HG02943 (cell line): Measurements from ENCODE around the gene LDLRAD4.

ENCODE experiments used
- ATAC-seq: cut with Tn5 transposase; IDR thresholded peaks from one replicate; pipeline ENCODE4 v1.9.1; 2021; ENCODE audit warnings: mild to moderate bottlenecking, low read depth, moderate library complexity; ENCODE audit not compliant: unreplicated experiment

LDLRAD4 gene

GRCh38 chr18:13262839-13263691 is 44.5 kb downstream of the LDLRAD4 start:
- no peak for ATAC-seq

GRCh38 chr18:13264091-13265007 is 45.8 kb downstream of the LDLRAD4 start:
- ATAC-seq: no peak

DNA sequence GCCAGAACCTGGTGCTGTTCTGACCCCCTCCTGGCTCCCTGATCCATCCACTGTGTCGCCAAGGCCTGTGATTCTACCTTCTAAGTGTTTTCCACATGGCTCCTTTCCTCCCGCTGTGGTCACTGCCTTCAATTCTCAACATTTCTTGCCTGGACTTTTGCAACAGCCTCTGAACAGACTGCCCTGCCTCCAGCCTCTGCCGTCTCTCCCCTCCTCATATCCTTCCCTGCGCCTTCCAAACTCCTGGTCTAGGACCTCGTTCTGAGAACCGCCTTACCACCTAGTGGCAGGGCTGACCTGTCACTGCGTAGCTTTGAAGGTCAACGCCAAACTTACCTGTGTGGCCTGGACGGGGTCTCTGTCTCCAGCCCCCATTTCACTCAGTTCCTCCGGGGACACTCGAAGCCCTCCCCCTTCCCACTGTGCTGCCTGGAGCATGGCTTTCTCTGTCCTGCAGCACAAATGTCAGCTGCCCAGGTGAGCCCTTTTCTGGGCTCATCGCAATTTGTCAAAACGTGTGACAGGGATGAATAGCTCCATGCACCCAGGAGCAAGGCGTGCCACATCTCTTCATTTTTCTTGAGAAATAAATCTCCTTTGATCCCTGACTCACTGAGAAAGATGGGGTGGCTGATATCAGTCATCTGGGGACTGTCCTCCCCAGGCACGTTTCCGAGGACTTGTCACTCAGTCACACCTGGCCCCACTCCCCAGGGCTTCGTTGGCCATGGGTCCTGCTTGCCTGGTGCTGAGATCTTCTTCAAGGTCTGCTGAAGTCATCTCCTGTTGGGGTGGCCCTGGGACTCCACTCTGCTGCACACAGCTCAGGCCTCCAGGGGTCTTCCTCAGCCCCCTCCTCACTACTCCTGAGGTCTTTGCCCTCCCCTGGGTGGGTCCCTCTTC is 46.7 kb downstream of the LDLRAD4 start:
- no peak for ATAC-seq

DNA sequence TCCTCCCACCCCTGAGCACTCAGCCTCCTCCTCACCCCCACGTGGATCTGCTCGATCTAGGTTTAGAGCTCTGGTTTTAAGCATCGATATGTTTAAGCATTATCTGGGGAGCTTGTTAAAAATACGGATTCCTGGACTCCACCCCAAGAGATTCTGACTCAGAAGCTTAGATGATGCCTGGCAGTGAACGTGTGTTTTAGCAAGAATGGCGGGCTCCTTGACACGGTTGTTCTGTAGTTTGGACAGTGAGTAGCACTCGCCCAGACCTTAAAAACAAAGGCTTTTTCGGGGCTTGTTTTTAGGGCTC is 47.3 kb downstream of the LDLRAD4 start:
- ATAC-seq: no peak

DNA sequence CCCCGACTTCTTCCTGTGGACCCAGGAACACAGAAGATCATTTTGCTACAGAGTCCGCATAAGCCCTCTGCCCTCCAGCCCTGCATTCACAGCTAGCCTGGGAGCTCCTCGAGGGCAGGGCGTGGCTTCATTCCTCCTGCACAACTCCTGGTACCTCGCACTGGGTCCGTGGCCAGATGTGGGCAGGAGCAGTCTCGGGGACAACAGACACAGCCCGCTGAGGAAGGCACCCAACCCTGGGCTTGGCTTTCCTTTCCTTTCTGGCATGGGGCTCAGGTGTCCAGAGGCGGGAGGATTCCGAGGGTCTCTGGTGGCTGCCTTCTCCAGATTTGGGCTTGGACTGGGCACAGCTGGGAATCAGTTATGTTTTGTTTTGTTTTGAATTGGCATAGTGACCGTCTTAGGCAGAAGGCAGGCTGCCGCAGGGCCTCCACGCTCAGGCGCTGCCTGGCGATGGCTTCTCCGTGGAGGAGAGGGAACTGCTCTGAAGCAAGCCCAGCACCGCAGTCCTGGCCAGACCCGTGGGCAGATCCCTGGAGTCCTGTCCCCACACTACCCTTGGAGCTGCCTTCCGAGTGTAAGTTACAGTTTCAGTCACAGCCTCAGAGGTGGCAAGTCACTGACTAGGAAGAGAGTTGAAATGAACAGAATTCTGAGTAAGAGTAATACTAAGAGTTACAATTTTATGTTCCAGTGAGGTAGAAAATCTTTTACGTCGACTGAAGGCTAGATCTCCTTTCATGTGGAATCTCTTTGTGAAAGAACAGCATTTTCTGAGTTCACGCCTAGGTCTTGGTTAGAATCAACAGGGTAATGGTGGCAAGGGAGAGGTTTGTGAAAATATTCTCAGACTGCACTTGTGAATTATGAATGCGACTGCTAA is 47.9 kb downstream of the LDLRAD4 start:
- ATAC-seq: no peak

DNA sequence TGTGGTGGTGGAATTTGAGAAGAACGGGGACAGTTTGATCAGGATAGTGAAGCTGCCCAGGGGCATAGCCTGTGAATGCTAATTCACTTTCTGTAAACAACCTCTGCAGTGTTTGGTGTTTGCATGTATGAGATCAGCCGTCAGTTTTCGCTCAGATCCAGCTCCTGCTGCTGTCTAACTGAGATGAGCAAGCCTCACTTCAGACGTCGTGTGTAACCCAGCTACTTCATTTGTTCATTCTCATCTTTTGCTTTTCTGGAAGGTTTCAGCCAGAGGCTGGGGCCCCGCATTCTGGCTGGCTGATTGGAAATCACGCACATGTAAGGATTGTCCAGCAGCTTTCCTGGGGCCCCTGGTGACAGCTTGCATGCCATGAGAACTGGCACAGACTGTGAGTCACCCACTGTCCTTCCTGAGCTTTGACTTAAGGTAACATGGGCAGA is 48.9 kb downstream of the LDLRAD4 start:
- ATAC-seq: no peak

DNA sequence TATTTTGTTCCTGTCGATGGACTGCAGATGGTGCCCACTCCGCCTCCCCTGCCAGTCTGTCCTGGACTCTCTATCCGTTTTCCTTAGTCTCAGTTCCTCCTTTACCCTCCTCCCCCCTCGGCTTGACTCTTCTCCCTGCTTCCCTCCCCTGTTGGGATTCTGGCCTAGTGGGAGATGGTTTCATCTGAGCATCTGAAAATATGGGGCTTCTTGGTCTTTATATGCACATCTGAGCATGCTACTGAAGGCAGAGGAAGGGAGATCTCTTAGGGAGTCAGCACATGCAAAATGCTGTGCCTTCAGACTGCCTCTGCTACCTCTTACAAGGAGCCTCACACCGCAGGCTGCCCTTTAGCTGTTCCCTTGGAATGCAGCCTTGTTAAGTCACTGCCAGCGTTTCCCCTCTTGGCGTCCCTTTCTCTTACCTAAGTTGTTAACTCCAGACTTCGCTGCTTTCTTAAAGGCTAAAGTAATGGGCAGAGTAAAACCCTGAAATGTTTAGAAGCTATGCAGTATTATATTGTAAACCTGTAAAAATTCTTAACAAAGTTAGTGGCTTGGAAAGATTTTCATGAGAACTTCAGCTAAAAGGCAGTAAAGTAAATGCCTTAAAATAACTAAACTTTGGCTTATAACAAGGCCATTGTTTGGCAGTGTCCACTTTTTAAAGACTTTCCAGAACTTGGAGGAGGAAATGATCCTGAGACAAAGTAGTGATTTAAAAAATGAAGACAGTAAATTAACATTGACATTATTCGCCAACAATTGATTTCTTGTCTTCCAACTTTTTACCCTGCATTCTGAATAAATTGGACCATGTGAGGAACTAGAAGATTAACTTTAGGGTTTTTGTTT is 49.8 kb downstream of the LDLRAD4 start:
- no peak for ATAC-seq

DNA sequence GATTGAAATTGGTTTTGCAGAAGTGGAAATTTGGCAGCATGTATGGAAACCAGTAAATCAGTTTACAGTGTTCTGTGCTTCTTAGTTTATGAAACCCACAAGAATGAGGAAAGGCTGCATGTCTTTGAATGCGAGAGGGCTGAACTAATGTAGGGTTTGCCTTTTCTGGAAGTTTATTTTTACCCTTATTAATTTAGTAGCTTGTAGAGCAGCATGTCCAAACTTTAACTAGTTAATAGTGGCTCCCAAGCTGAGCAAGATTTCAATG is 50.4 kb downstream of the LDLRAD4 start:
- ATAC-seq: no peak

DNA sequence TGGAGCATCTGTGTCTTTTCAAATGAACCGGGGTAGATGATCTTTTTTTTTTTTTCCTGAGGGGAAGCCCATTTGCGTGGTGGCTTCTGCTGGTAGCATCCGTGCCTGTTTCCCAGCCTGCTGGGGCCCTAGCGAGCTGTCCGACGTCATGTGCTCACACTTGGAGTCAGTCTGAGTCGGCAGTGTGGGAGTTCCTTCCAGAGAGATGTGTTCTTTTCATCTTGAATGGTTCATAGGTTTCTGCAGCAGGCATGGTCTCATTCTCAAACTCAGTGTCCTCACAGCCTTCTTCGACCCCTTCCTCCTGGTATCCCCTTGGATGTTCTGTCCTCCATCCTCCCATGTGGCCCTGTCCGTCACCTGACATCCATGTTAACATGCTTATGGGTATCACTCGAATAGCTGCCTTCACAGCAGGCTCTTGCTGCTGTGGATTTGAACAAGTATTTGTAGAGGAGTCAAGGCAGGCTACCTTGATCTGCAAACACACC is 51.0 kb downstream of the LDLRAD4 start:
- ATAC-seq: no peak

GRCh38 chr18:13270279-13270855 is 51.8 kb downstream of the LDLRAD4 start:
- no peak for ATAC-seq

DNA sequence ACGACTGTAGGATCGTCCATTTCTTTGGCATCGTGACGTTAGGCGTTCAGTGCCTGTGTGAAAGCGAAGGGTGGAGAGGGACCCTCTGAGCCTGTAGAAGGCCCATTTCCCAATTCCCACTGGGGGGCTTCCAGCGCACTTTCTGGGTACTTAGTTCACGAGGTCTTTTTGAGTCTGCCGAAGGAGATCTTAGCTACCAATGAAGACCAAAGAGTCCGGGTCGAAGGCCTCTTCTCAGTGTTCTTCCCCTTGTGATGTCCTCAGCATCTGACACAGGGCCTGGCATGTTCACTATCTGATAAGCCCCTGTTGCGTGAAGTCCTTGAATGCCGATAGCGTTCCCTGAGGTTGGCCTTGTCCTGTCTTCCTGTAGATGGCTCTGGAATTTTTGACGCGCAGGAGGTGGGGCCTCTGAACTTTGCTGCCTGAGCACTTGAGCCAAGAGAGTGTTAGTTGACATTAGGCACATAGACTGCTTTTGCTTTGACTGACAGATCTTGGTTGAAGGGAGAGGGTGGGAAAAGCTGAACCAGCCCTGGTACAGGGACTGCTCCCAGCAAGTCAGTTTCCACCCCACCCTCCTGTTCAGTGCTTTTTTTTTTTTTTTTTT is 52.8 kb downstream of the LDLRAD4 start:
- no peak for ATAC-seq

GRCh38 chr18:13272416-13272815 is 53.9 kb downstream of the LDLRAD4 start:
- no peak for ATAC-seq

DNA sequence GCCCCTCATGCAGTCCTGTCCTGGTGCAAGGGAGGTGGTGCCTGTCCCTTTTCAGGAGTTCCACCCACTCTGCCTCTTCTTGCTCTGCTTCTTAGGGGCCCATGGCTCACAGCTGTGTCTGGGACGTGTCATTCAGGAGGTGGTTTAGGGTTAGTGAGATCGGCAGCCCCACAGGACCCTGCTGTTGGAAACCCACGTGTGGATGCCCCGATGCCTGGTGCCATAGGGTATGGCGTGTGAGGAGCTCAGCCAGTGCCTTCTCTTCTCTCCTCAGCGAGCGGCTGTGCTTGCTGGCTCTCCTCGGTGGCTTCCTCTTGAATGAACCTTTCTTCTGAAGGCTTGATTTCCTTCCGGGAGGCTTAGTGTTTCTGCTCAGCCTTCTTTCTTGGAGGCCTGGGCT is 55.2 kb downstream of the LDLRAD4 start:
- ATAC-seq: no peak

DNA sequence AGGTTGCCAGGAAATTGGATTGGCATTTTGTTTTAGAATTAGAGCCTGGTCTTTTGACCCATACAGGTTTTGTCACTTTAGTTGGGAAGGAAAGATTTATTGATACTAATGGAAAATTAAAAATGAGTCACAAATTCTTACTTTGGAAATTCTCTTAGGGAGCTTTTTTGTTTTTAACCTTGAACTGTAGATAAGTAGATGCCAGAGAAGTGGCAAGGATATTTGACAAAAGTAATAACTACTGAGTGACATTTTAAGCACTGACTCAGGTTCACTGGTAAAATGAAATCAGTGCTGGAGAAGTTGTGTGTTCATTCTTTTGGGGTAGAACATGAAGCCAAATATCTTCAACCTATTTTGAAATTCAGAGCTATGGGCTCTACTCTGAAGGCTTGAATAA is 56.5 kb downstream of the LDLRAD4 start:
- ATAC-seq: no peak

- ATAC-seq: no peak
Measured at GRCh38 chr18:13276530-13277520, 58.3 kb downstream of the LDLRAD4 start.

DNA sequence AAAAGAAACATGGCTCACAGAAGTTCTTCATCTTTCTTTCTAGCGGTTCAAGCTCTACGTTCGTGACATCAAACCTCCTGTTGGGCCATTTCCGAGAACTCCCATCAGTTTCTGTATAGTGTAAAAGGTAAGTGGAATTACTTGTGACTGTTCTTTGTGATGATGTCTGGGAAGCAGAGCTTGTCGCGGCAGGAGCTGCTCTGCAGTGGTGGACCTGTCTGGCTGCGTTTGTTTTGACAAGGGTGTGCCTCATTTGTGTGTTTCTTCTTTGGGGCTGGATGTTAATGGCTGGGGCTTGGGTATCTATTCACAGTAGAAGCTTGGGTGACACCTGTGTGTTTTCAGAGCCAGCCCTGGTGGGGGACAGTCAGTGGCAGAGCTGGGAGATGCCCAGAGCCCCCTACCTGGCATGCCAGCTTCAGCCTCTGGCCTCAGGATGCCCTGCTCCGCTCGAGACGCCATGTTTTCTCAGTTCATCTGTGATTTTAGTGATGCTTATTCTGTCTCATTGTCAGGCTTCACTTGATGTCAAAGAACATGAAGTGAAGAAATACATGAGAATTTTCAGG is 59.6 kb downstream of the LDLRAD4 start:
- ATAC-seq: no peak
